Measurements from ENCODE around the gene KLHL2. TPM values are rescaled to one million over a fixed set of nuclear protein-coding genes. Genes with fewer than 3 reads are reported as not detected.
"Not testable (repeated sequence)": the region's sequence is repeated elsewhere in the genome, so short reads cannot be mapped to it uniquely, and the experiment has no call there.

Gene KLHL2
- total RNA-seq, 1 donor from 2014 or later = 24.3 TPM

- Histone ChIP-seq H4K20me1 (ENCODE audit: low read depth) (no peaks in the 10 kb centered on the region), H3K27me3 (no peaks in the 10 kb centered on the region), H3K4me3 (no peak overlapping the region), H3K9me3 (ENCODE audit: low read depth) (no peaks in the 10 kb centered on the region), H3F3A (ENCODE audit: low read depth) (no peaks in the 10 kb centered on the region), H3K36me3 (no peaks in the 10 kb centered on the region), H3K27ac (no peak overlapping the region), H2AFZ (replicated peaks) (no peak overlapping the region), H3K79me2 (ENCODE audit: low read depth) (no peaks in the 10 kb centered on the region), H3K4me1 (no peaks in the 10 kb centered on the region), H3K9ac (no peak overlapping the region), H3K4me2 (no peak overlapping the region)
- H3K27me3 Mint-ChIP-seq (ENCODE audit: insufficient read depth, low read depth) = no peaks in the 10 kb centered on the region
- no peaks in the 10 kb centered on the region for H3K36me3 Mint-ChIP-seq
- no peaks in the 10 kb centered on the region for H3K4me1 Mint-ChIP-seq
- DNase-seq (ENCODE audit: low spot score) = no peak
- H3K9me3 Mint-ChIP-seq = no peaks in the 10 kb centered on the region
- no peak overlapping the region for H3K27ac Mint-ChIP-seq
- no peak overlapping the region for H3K4me3 Mint-ChIP-seq
- TF ChIP-seq EZH2phosphoT487 (IDR thresholded peaks at IDR 0.05) = no peak
- no peak for TF ChIP-seq CTCF (IDR thresholded peaks at IDR 0.05)
- TF ChIP-seq EZH2 (IDR thresholded peaks at IDR 0.05) = no peak
Measured at GRCh38 chr4:165177725-165178666, 29.4 kb upstream of the KLHL2 start.

GRCh38 chr4:165184220-165184619 lies 23.1 kb upstream of the KLHL2 start:
- no peaks in the 10 kb centered on the region for H3K4me1 Mint-ChIP-seq
- Histone ChIP-seq H3K4me3 (no peak overlapping the region), H4K20me1 (ENCODE audit: low read depth) (no peaks in the 10 kb centered on the region), H3K79me2 (ENCODE audit: low read depth) (no peaks in the 10 kb centered on the region), H2AFZ (replicated peaks) (no peak overlapping the region), H3K4me2 (no peak overlapping the region), H3K9me3 (ENCODE audit: low read depth) (no peaks in the 10 kb centered on the region), H3K27me3 (no peaks in the 10 kb centered on the region), H3K4me1 (no peaks in the 10 kb centered on the region), H3F3A (ENCODE audit: low read depth) (no peaks in the 10 kb centered on the region), H3K36me3 (no peaks in the 10 kb centered on the region), H3K27ac (no peak overlapping the region), H3K9ac (no peak overlapping the region)
- no peak for DNase-seq (ENCODE audit: low spot score)
- no peaks in the 10 kb centered on the region for H3K27me3 Mint-ChIP-seq (ENCODE audit: insufficient read depth, low read depth)
- no peaks in the 10 kb centered on the region for H3K36me3 Mint-ChIP-seq
- no peaks in the 10 kb centered on the region for H3K9me3 Mint-ChIP-seq
- no peak overlapping the region for H3K27ac Mint-ChIP-seq
- no peak overlapping the region for H3K4me3 Mint-ChIP-seq
- TF ChIP-seq EZH2phosphoT487 (IDR thresholded peaks at IDR 0.05) (no peak), EZH2 (IDR thresholded peaks at IDR 0.05) (no peak), CTCF (IDR thresholded peaks at IDR 0.05) (no peak)

GRCh38 chr4:165184998-165185397 lies 22.4 kb upstream of the KLHL2 start:
- not testable (repeated sequence) for H3K27ac Mint-ChIP-seq; H3K4me3 Mint-ChIP-seq; H3K27me3 Mint-ChIP-seq (ENCODE audit: insufficient read depth, low read depth); H3F3A ChIP-seq (ENCODE audit: low read depth); H3K4me1 Mint-ChIP-seq; H3K27ac ChIP-seq; H3K4me1 ChIP-seq; H3K4me2 ChIP-seq; H3K79me2 ChIP-seq (ENCODE audit: low read depth); H2AFZ ChIP-seq (replicated peaks); H4K20me1 ChIP-seq (ENCODE audit: low read depth); H3K9ac ChIP-seq; H3K9me3 ChIP-seq (ENCODE audit: low read depth); H3K27me3 ChIP-seq; H3K36me3 Mint-ChIP-seq; DNase-seq (ENCODE audit: low spot score); H3K4me3 ChIP-seq; H3K36me3 ChIP-seq; H3K9me3 Mint-ChIP-seq

GRCh38 chr4:165185448-165185847 lies 21.9 kb upstream of the KLHL2 start:
- no peak overlapping the region for H3K27ac Mint-ChIP-seq
- Histone ChIP-seq H2AFZ (replicated peaks) (no peak overlapping the region), H3F3A (ENCODE audit: low read depth) (no peaks in the 10 kb centered on the region), H3K36me3 (no peaks in the 10 kb centered on the region), H3K4me1 (no peaks in the 10 kb centered on the region), H3K27ac (no peak overlapping the region), H3K4me2 (no peak overlapping the region), H3K4me3 (no peak overlapping the region), H3K9me3 (ENCODE audit: low read depth) (no peaks in the 10 kb centered on the region), H4K20me1 (ENCODE audit: low read depth) (no peaks in the 10 kb centered on the region), H3K27me3 (no peaks in the 10 kb centered on the region), H3K79me2 (ENCODE audit: low read depth) (no peaks in the 10 kb centered on the region), H3K9ac (no peak overlapping the region)
- no peaks in the 10 kb centered on the region for H3K27me3 Mint-ChIP-seq (ENCODE audit: insufficient read depth, low read depth)
- H3K36me3 Mint-ChIP-seq = no peaks in the 10 kb centered on the region
- TF ChIP-seq EZH2phosphoT487 (IDR thresholded peaks at IDR 0.05) (no peak), CTCF (IDR thresholded peaks at IDR 0.05) (no peak), EZH2 (IDR thresholded peaks at IDR 0.05) (no peak)
- no peaks in the 10 kb centered on the region for H3K4me1 Mint-ChIP-seq
- DNase-seq (ENCODE audit: low spot score) = no peak
- no peak overlapping the region for H3K4me3 Mint-ChIP-seq
- no peaks in the 10 kb centered on the region for H3K9me3 Mint-ChIP-seq
